Measurements from ENCODE around the gene PTGER3. TPM values are rescaled to one million over a fixed set of nuclear protein-coding genes. Genes with fewer than 3 reads are reported as not detected.
A peak's percentile ranks its signal among the peaks of the same experiment; 100 is the strongest.

PTGER3 gene
- total RNA-seq, 4 donors from 2014 or later, result 0.31 to 10.3 (median 0.57) TPM

DNA sequence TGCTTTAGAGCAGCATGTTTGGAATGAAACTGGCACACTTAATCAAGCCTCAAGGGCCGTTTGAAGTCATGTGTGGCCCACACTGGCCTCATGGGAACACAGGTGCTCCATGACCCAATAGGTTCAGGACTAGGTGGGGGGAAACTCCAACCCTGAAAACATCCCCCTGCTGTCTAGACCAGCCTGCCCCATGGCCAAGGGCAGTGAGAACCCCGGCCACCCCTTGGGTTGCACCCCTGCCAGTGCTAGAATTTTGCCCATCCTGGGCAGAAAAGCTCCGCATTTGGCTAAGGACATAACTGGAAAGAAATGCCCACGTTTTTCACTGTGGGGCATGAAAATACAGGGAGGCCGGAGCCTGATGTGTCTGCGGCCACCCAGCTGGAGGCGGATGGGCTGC is 6.1 kb upstream of the PTGER3 start:
- Histone ChIP-seq H3K36me3 (peaks cover 0 to 25% (median 4%) of the 10 kb centered on the region in 3 donors), H3K27me3 (peaks cover 0 to 23% (median 0%) of the 10 kb centered on the region in 4 donors), H3K27ac (no peak overlapping the region), H3K4me1 (no peaks in the 10 kb centered on the region), H3K9me3 (no peaks in the 10 kb centered on the region), H3K4me3 (no peak overlapping the region)
- intact Hi-C loops (cut with DNase I), result loop anchor here (10.0 kb wide), 1 partner anchor 369 kb away; no protein-coding TSS in a partner anchor
- 40 to 79% methylated on average over 1 to 4 of the region's 7 CpGs for WGBS, 2 donors
- TF ChIP-seq, protein P1, sequence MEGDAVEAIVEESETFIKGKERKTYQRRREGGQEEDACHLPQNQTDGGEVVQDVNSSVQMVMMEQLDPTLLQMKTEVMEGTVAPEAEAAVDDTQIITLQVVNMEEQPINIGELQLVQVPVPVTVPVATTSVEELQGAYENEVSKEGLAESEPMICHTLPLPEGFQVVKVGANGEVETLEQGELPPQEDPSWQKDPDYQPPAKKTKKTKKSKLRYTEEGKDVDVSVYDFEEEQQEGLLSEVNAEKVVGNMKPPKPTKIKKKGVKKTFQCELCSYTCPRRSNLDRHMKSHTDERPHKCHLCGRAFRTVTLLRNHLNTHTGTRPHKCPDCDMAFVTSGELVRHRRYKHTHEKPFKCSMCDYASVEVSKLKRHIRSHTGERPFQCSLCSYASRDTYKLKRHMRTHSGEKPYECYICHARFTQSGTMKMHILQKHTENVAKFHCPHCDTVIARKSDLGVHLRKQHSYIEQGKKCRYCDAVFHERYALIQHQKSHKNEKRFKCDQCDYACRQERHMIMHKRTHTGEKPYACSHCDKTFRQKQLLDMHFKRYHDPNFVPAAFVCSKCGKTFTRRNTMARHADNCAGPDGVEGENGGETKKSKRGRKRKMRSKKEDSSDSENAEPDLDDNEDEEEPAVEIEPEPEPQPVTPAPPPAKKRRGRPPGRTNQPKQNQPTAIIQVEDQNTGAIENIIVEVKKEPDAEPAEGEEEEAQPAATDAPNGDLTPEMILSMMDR (IDR thresholded peaks at IDR 0.05), result no peak
- TF ChIP-seq POLR2A (IDR thresholded peaks at IDR 0.05), result no peak
- no peak for DNase-seq

DNA sequence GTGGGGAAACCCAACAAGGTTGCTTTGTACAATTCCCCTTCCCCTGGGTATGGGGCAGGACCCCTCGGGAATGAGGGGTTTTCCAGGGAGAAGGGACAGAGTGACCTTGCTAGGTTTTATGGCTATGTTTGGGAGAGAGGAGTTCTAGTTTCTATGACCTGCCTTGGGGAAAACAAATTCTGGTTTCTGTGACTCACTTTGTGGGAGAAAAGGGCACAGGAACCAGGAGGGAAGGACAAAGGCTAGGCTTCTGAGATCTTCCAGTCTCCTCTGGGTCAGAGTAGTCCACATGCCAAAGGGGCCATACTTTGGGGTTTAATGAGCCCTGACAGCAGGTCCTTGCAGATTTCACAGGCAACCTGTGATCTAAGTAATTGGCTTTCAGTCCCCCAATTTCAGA is 5.5 kb upstream of the PTGER3 start:
- TF ChIP-seq POLR2A (IDR thresholded peaks at IDR 0.05), result no peak
- TF ChIP-seq, protein P1 (IDR thresholded peaks at IDR 0.05), result no peak
- intact Hi-C loops (cut with DNase I), result loop anchor here (10.0 kb wide), 1 partner anchor 368 kb away; no protein-coding TSS in a partner anchor
- H3K36me3 ChIP-seq, result peaks cover 0 to 18% (median 4%) of the 10 kb centered on the region in 3 donors
- 20 to 50% methylated on average over 1 of the region's 1 CpG for WGBS, 2 donors
- no peak overlapping the region for H3K27ac ChIP-seq
- no peaks in the 10 kb centered on the region for H3K9me3 ChIP-seq
- no peak overlapping the region for H3K4me3 ChIP-seq
- no peak for DNase-seq
- H3K4me1 ChIP-seq, result peaks cover 0 to 5% (median under 1%) of the 10 kb centered on the region in 3 donors
- H3K27me3 ChIP-seq, result peaks cover 0 to 29% (median 1%) of the 10 kb centered on the region in 4 donors

DNA sequence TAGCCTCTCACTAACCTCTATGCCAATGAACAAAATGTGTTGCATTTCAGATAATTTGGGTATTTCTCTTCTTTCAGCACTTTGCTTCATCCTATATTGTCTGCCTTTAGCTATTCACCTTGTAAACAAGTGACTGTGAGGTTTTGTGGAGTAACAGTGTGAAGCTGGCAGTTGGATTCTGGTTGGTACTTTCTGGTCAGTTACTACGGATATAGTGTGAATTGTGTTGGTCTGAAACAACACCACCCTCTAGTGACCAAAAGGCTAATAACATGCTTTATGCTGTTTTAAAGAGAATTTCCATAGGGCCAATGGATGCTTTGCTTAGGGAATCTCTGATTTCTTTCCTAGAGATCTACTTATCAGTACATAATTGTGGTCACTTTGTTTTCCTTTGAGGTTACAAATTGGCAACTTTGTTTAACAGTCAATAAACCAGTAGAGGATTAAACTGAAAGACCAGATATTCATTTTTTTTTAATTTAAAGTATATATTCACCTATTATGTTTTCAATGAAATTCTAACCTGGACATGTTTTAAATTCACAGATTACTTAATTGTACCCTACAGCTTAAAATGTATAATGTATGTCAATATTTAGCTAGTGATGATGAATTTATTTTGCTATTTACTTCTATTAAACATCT is 2.5 kb upstream of the PTGER3 start:
- Histone ChIP-seq H3K36me3 (no peaks in the 10 kb centered on the region), H3K27me3 (peaks cover 0 to 56% (median 2%) of the 10 kb centered on the region in 4 donors), H3K9me3 (no peaks in the 10 kb centered on the region), H3K4me1 (peaks cover 8 to 24% (median 13%) of the 10 kb centered on the region in 3 donors), H3K27ac (no peak overlapping the region), H3K4me3 (no peak overlapping the region)
- intact Hi-C loops (cut with DNase I), result loop anchor here (10.0 kb wide), 2 partner anchors 365 to 525 kb away; no protein-coding TSS in a partner anchor
- DNase-seq, result no peak
- no peak for TF ChIP-seq POLR2A (IDR thresholded peaks at IDR 0.05)
- TF ChIP-seq, protein P1 (IDR thresholded peaks at IDR 0.05), result peak; percentile 15 to 73 (median 65)
- WGBS, 2 donors, result 0% methylated on average over 1 of the region's 1 CpG

DNA sequence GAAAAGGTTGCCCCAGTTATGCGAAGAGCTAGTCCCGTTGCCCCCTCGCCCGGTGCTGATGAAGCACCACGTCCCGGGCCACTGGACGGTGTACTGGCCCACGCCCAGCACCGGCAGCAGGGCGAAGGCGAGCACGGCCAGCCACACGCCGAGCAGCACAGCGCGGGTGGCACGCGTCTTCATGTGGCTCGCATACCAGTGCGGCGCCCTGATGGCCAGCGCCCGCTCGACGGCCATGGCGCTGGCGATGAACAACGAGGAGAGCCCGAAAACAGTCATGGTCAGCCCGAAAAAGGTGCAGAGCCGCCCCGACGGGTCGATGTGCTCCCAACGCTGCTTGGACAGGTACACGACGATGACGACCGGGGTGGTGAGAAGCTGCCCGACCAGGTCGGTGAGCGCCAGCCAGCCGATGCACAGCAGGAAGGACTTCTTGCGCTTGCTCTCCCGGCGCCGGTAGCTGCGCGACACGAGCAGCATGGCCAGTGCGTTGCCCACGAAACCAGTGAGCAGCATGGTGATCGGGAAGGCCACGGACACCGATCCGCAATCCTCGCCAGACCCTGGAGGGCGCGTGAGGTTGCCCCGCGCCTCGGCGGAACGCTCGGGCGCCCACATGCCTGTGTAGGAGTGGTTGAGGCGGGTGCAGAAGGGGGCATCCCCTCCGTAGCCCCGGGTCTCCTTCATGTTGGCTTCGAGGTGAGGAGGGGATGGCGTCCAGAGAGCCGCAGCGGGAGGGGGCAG is 553 bp downstream of the PTGER3 start:
- intact Hi-C loops (cut with DNase I), result loop anchor here (10.0 kb wide), 1 partner anchor 522 kb away; no protein-coding TSS in a partner anchor
- Histone ChIP-seq H3K27me3 (peaks cover 0 to 68% (median 2%) of the 10 kb centered on the region in 4 donors), H3K9me3 (no peaks in the 10 kb centered on the region), H3K27ac (peak overlapping the region in 3 of 4 donors; percentile 3 to 58 (median 17)), H3K4me1 (peaks cover 8 to 24% (median 13%) of the 10 kb centered on the region in 3 donors), H3K4me3 (peak overlapping the region; percentile 40 to 66 (median 56)), H3K36me3 (no peaks in the 10 kb centered on the region)
- WGBS, 2 donors, result 0 to 32% methylated on average over 5 of the region's 73 CpGs
- no peak for DNase-seq
- TF ChIP-seq POLR2A (IDR thresholded peaks at IDR 0.05), result no peak

DNA sequence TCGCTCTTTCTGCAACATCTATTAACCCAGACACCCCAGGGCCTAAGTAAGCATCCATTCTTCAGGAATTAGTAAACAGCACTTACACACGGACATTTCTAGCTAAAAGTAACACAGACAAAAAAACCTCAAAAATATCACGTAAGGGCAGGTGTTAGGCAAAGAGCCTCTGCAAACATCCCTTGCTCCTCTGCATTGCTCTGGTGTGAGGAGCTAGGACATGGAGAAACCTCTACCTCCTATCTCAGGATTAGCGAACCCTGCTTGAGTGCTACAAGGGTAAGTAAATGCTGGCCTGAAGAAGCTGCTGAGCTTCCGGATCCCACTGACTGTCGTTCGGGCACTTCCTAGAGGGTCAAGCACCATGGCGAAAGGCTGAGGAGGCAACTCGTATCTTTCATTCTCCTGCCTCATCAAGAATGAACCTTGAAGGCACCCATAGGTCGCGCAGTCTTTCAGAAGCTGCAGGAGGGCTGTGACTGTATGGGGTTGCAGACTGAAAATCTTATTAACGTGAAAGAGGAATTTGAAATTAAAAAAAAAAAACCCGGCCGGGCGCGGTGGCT is 2.1 kb downstream of the PTGER3 start:
- no peaks in the 10 kb centered on the region for H3K9me3 ChIP-seq
- H3K27ac ChIP-seq, result peak overlapping the region in 1 of 4 donors; percentile 23
- peaks cover 0 to 57% (median 2%) of the 10 kb centered on the region in 4 donors for H3K27me3 ChIP-seq
- H3K36me3 ChIP-seq, result no peaks in the 10 kb centered on the region
- H3K4me1 ChIP-seq, result peaks cover 8 to 27% (median 13%) of the 10 kb centered on the region in 3 donors
- peak overlapping the region in 2 of 4 donors; percentile 17 to 34 for H3K4me3 ChIP-seq
- intact Hi-C loops (cut with DNase I), result loop anchor here (10.0 kb wide), 1 partner anchor 521 kb away; no protein-coding TSS in a partner anchor
- no peak for DNase-seq
- 75 to 83% methylated on average over 13 to 14 of the region's 16 CpGs for WGBS, 2 donors
- TF ChIP-seq, protein P1 (IDR thresholded peaks at IDR 0.05), result no peak
- no peak for TF ChIP-seq POLR2A (IDR thresholded peaks at IDR 0.05)
